Effector memory CD4-positive, alpha-beta T cell (primary cell): ENCODE data around the gene NOSIP.
A peak's percentile ranks its signal among the peaks of the same experiment; 100 is the strongest.

ENCODE experiments used
- DNase-seq, 3 donors: peaks; one replicate each; pipeline ENCODE4 v3.0.0-alpha.2; 2020
- H3K27ac ChIP-seq: 2 replicates; pipeline ENCODE4 v1.7.0; 2013; ENCODE audit warnings: mild to moderate bottlenecking, low read length, moderate library complexity; ENCODE audit not compliant: insufficient read depth, poor library complexity, severe bottlenecking
- H3K27me3 ChIP-seq: replicated peaks from 2 replicates; pipeline ENCODE4 v1.7.0; 2013; ENCODE audit warnings: mild to moderate bottlenecking, low read length; ENCODE audit not compliant: insufficient read depth, control insufficient read depth, poor library complexity, severe bottlenecking
- H3K36me3 ChIP-seq: 2 replicates; pipeline ENCODE4 v1.7.0; 2013; ENCODE audit warnings: mild to moderate bottlenecking, low read length, moderate library complexity; ENCODE audit not compliant: control insufficient read depth, insufficient read depth
- H3K4me1 ChIP-seq: 2 replicates; pipeline ENCODE4 v1.7.0; 2013; ENCODE audit warnings: low read length, mild to moderate bottlenecking; ENCODE audit not compliant: control insufficient read depth, insufficient read depth, poor library complexity, severe bottlenecking
- H3K4me3 ChIP-seq: 2 replicates; pipeline ENCODE4 v1.7.0; 2013; ENCODE audit warnings: low read length, low read depth, mild to moderate bottlenecking; ENCODE audit not compliant: insufficient read depth, poor library complexity, severe bottlenecking
- H3K9me3 ChIP-seq: 2 replicates; pipeline ENCODE4 v1.7.0; 2013; ENCODE audit warnings: mild to moderate bottlenecking, low read length, moderate library complexity; ENCODE audit not compliant: control insufficient read depth

NOSIP gene

DNA sequence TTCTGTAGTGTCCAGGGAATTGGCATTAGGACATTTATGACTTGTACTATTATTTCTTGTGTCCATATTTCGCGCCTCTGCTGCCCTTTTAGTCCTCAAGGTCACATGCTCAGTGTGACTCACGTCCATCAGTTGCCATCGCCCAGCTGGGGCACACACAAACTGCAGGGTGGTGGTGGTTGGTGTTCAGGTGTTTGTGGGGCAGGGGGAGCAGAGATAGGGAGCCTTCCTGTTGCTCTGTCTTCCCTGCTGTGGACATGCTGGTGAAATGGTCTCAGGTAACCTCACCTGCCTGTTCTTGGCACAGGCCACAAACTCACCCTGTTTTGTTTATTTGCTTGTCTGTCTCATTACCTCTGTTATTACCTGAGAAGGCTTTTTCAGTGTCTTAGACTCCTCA is 33.0 kb upstream of the NOSIP start:
- H3K4me3 ChIP-seq: no peak overlapping the region
- no peaks in the 10 kb centered on the region for H3K9me3 ChIP-seq
- no peak for DNase-seq
- no peaks in the 10 kb centered on the region for H3K4me1 ChIP-seq
- peaks cover 42% of the 10 kb centered on the region for H3K36me3 ChIP-seq
- no peaks in the 10 kb centered on the region for H3K27me3 ChIP-seq
- H3K27ac ChIP-seq: peak overlapping the region; percentile 21

- H3K4me3 ChIP-seq: no peak overlapping the region
- no peaks in the 10 kb centered on the region for H3K27me3 ChIP-seq
- H3K9me3 ChIP-seq: no peaks in the 10 kb centered on the region
- H3K27ac ChIP-seq: no peak overlapping the region
- no peaks in the 10 kb centered on the region for H3K4me1 ChIP-seq
- peaks cover 32% of the 10 kb centered on the region for H3K36me3 ChIP-seq
- DNase-seq: no peak
Observed at GRCh38 chr19:49609499-49610092, 29.2 kb upstream of the NOSIP start.

DNA sequence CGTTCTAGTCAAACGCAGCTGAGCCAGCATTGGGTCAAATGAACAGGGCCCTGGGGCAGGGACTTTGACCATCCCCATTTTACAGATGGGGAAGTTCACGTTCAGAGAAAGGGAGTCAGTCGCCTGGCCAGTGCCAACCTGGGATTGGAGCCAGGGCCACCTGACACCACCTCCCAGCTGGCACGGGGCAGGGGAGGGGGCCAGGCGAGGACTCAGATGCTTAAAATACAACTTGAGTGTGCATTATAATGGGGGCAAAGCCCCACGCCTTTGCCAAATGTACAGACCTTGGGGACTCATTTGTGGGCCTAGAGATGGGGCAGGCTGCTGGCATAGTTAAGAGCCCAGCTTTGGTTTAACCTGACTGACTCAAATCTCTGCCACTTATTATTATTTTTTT is 25.2 kb upstream of the NOSIP start:
- Histone ChIP-seq H3K27me3 (no peaks in the 10 kb centered on the region), H3K36me3 (peaks cover 62% of the 10 kb centered on the region), H3K9me3 (no peaks in the 10 kb centered on the region), H3K27ac (no peak overlapping the region), H3K4me3 (no peak overlapping the region), H3K4me1 (no peaks in the 10 kb centered on the region)
- DNase-seq: no peak

GRCh38 chr19:49602806-49603205 is 22.4 kb upstream of the NOSIP start:
- H3K4me3 ChIP-seq: no peak overlapping the region
- H3K27ac ChIP-seq: no peak overlapping the region
- H3K4me1 ChIP-seq: no peaks in the 10 kb centered on the region
- H3K27me3 ChIP-seq: no peaks in the 10 kb centered on the region
- no peak for DNase-seq
- peaks cover 73% of the 10 kb centered on the region for H3K36me3 ChIP-seq
- no peaks in the 10 kb centered on the region for H3K9me3 ChIP-seq

GRCh38 chr19:49601482-49602038 is 21.2 kb upstream of the NOSIP start:
- Histone ChIP-seq H3K36me3 (peaks cover 75% of the 10 kb centered on the region), H3K4me3 (no peak overlapping the region)

DNA sequence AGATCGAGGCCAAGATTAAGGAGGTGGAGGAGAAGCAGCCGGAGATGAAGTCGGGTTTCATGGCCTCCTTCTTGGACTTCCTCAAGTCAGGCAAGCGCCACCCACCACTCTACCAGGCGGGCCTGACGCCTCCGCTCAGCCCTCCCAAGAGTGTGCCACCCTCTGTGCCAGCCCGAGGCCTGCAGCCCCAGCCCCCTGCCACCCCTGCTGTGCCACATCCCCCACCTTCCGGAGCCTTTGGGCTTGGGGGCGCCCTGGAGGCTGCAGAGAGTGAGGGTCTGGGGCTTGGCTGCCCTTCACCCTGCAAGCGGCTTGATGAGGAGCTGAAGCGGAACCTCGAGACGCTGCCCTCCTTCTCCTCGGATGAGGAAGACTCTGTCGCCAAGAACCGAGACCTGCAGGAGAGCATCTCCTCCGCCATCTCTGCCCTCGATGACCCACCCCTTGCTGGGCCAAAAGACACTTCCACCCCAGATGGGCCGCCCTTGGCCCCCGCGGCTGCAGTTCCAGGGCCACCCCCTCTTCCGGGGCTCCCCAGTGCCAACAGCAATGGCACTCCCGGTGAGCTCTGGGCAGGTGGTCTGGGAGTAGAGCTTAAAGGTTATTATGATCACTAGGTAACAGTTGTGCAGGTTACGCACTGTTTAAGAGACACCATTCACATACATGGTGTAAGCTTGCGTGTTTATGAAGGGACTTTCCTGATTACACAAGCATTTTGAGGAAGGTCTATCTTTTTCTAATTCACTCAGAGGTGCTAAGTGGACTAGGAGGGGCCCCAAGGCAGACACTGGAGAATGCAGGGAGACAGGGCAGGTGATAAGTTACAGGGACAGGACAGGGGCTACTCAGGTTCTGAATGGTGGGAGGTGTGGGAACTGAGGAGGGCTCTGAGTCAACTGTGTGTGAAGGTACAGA is 19.3 kb upstream of the NOSIP start:
- H3K27me3 ChIP-seq: no peaks in the 10 kb centered on the region
- H3K9me3 ChIP-seq: no peaks in the 10 kb centered on the region
- no peak for DNase-seq
- no peak overlapping the region for H3K4me3 ChIP-seq
- no peaks in the 10 kb centered on the region for H3K4me1 ChIP-seq
- H3K27ac ChIP-seq: no peak overlapping the region
- peaks cover 83% of the 10 kb centered on the region for H3K36me3 ChIP-seq

More at GRCh38 chr19:49601482-49602038, 21.2 kb upstream of the NOSIP start:
- Histone ChIP-seq H3K9me3 (no peaks in the 10 kb centered on the region), H3K27me3 (no peaks in the 10 kb centered on the region), H3K27ac (no peak overlapping the region), H3K4me1 (no peaks in the 10 kb centered on the region)
- no peak for DNase-seq

DNA sequence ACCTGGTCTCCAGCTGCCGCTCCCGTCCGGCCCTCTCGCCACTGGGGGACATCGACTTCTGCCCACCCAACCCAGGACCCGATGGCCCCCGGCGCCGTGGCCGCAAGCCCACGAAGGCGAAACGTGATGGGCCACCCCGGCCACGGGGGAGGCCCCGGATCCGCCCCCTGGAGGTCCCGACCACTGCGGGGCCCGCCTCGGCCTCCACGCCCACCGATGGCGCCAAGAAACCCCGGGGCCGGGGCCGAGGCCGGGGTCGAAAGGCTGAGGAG is 17.3 kb upstream of the NOSIP start:
- Histone ChIP-seq H3K27ac (no peak overlapping the region), H3K27me3 (no peaks in the 10 kb centered on the region), H3K4me1 (peaks cover 7% of the 10 kb centered on the region), H3K9me3 (no peaks in the 10 kb centered on the region), H3K4me3 (no peak overlapping the region), H3K36me3 (peaks cover 73% of the 10 kb centered on the region)
- no peak for DNase-seq

GRCh38 chr19:49596954-49597702 is 16.8 kb upstream of the NOSIP start:
- Histone ChIP-seq H3K27me3 (no peaks in the 10 kb centered on the region), H3K4me3 (no peak overlapping the region), H3K9me3 (no peaks in the 10 kb centered on the region), H3K4me1 (peaks cover 12% of the 10 kb centered on the region), H3K27ac (no peak overlapping the region), H3K36me3 (peaks cover 70% of the 10 kb centered on the region)
- no peak for DNase-seq

DNA sequence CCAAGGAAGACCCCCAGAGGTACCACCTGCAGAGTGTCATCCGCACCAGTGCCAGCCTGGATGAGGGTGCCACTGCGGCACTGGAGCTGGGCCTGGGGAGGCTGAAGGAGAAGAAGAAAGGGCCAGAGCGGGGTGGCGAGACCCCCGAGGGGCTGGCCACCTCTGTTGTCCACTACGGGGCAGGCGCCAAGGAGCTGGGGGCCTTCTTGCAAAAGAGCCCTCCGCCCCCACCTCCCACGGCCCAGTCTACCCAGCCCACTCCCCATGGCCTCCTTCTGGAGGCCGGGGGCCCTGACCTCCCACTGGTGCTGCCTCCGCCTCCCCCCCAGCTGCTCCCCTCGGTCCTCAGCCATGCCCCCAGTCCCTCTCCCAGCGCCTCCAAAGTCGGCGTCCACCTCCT is 16.1 kb upstream of the NOSIP start:
- peaks cover 15% of the 10 kb centered on the region for H3K4me1 ChIP-seq
- H3K27me3 ChIP-seq: no peaks in the 10 kb centered on the region
- no peak overlapping the region for H3K4me3 ChIP-seq
- DNase-seq: no peak
- H3K27ac ChIP-seq: no peak overlapping the region
- no peaks in the 10 kb centered on the region for H3K9me3 ChIP-seq
- H3K36me3 ChIP-seq: peaks cover 63% of the 10 kb centered on the region
